CD4-positive, alpha-beta T cell treated with Interferon gamma for 1 hour (primary cell): ENCODE measurements around the gene UGT1A10.

Experiments
- DNase-seq: peaks from one replicate; pipeline ENCODE4 v3.0.0-alpha.2; 2020

Gene UGT1A10

GRCh38 chr2:233811087-233811486 lies 174.8 kb downstream of the UGT1A10 start:
- DNase-seq = no peak

DNA sequence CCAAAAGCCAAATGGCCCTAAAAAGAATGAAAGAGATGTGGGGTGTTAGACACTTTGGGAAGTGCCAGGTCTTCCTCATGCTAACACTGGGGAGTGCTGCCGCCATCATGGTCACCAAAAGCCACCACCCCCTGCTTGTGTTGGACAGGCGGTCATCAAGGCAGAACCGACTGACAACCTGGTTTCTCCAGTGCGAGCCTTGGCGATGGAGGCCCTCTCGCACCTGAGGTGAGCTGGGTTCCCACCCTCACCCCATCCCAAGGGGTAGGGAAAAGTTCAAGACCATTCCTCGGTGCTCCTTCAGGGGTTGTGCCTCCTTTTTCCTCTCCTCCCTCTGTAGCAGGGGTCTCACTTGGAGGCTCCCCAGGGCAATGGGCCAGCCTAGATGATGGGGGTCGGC lies 175.5 kb downstream of the UGT1A10 start:
- no peak for DNase-seq

GRCh38 chr2:233813236-233814055 lies 177.2 kb downstream of the UGT1A10 start:
- no peak for DNase-seq

- DNase-seq = no peak
These were observed 178.0 kb downstream of the UGT1A10 start for GRCh38 chr2:233814056-233814835.

DNA sequence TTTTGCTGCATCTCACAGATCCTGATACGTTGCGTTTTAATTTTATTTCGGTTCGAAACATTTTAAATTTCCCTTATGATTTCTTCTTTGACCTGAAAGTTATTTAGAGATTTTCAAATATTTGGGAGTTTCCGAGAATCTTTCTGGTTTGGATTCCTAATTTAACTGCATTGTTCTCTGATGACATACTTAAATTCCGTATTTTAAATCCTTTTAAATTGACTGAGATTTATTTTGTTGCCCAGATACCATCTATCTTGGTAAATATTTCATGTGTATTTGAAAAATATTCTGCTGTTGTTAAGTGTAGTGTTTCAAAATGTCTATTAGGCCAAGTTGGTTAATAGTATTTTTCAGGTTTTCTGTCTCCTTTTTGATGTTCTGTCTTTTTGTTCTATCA lies 179.6 kb downstream of the UGT1A10 start:
- no peak for DNase-seq

GRCh38 chr2:233816334-233816733 lies 180.1 kb downstream of the UGT1A10 start:
- DNase-seq = no peak

- no peak for DNase-seq
These were observed 180.5 kb downstream of the UGT1A10 start for GRCh38 chr2:233816771-233817170.

- DNase-seq = no peak
These were observed 181.2 kb downstream of the UGT1A10 start for GRCh38 chr2:233817361-233817911.

GRCh38 chr2:233817995-233818638 lies 181.9 kb downstream of the UGT1A10 start:
- no peak for DNase-seq

DNA sequence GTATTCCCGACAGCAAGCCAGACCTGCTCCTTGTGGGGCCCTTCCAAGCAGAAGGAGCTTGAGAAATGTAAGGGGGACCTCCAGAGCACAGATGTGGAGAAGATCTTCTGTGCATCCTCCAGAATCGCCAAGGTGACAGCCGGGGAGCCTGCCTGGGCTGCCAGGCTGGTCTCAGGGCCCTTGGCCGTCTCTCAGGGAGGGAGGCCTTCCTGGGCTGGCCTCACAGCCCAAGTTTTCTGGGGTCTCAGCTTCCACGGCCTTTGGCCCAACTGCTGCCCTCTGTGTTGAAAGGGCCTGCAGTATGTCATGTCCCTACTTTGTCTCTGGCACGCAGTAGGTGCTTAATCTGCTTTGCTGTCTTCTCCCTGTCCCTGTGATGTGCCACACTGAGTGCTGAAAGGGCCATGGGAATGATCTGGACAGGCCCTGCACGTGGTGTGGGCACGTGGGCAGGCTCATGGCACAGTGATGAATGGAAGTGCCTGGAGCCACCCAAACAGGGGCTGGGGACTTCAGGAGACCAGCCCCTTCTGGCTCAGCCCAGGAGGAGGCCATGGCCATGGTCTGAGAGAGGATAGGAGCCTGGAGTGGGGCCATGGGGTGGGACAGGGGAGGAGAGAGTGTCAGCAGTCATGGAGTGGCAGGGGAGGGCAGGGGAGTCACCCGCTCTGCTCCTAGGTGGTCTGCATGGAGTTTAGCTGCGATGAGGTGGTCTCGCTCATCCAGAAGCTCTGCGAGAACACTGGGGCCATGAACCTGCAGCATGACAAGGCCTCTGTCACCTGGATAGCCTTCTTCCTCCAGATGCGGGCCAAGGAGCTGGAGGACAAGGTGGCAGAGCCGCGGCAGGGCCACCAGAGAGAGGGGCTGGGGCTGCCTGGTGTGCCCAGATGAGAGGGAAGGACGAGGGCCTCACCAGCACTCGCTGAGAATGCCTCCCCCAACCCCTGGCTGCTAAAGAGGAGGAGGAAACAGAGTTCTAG lies 182.7 kb downstream of the UGT1A10 start:
- DNase-seq = no peak

- no peak for DNase-seq
These were observed 183.9 kb downstream of the UGT1A10 start for GRCh38 chr2:233819884-233820773.

DNA sequence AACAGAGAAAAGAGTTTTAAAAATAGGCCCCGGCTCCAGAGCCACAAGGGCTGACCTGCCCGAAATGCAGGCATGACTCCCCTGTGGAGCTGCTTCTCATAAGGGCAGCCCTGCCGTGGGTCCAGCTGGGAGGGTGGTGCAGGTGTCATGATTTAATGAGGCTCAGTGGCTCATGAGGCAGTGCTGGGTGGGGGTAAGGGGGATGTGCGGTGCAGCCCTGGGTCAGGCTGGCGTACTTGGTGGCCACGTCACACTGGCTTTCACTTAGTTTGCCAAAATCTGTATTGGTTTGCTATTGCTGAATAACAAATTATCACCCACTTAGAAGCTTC lies 184.5 kb downstream of the UGT1A10 start:
- no peak for DNase-seq

- no peak for DNase-seq
These were observed 184.9 kb downstream of the UGT1A10 start for GRCh38 chr2:233821196-233821595.

GRCh38 chr2:233821709-233822100 lies 185.5 kb downstream of the UGT1A10 start:
- no peak for DNase-seq

GRCh38 chr2:233822101-233822771 lies 186.0 kb downstream of the UGT1A10 start:
- DNase-seq = no peak
